ENCODE measurements around the gene GSDME. TPM values are rescaled to one million over a fixed set of nuclear protein-coding genes. Genes with fewer than 3 reads are reported as not detected.

Gene GSDME
- total and polyA plus RNA-seq, 7 donors: 4.9 to 32.1 (median 14.1) TPM

DNA sequence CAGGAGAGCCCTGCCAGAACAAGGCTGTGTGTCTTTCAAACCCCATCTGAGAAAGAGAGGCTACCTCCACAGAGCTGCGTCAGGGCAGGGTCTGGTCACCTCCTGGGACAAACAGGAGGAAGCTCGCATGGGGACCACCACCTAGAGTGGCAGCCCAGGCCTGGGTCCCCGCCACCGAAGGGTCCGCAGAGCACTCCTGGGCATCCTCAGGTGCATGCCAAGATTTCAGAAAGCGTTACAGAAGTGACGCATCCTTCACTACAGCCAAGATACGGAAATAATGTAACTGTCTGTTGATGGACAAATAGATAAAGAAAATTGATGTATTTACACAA lies 42.6 kb downstream of the GSDME start:
- intact Hi-C loops (cut with DNase I): loop anchor here in 1 of 2 donors (5.0 kb wide), 1 partner anchor 422 kb away; no protein-coding TSS in a partner anchor
- H3K36me3 ChIP-seq (ENCODE audit: insufficient read depth in 1 of 2, low read depth in 1 of 2): peaks cover 0 to 5% of the 10 kb centered on the region in 2 donors
- no peak overlapping the region for H3K27ac ChIP-seq
- H3K4me1 ChIP-seq: peaks cover 11% of the 10 kb centered on the region
- ATAC-seq: no peak
- TF ChIP-seq, protein P1, sequence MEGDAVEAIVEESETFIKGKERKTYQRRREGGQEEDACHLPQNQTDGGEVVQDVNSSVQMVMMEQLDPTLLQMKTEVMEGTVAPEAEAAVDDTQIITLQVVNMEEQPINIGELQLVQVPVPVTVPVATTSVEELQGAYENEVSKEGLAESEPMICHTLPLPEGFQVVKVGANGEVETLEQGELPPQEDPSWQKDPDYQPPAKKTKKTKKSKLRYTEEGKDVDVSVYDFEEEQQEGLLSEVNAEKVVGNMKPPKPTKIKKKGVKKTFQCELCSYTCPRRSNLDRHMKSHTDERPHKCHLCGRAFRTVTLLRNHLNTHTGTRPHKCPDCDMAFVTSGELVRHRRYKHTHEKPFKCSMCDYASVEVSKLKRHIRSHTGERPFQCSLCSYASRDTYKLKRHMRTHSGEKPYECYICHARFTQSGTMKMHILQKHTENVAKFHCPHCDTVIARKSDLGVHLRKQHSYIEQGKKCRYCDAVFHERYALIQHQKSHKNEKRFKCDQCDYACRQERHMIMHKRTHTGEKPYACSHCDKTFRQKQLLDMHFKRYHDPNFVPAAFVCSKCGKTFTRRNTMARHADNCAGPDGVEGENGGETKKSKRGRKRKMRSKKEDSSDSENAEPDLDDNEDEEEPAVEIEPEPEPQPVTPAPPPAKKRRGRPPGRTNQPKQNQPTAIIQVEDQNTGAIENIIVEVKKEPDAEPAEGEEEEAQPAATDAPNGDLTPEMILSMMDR (IDR thresholded peaks at IDR 0.05): no peak
- no peak for DNase-seq
- no peaks in the 10 kb centered on the region for H3K9me3 ChIP-seq
- no peaks in the 10 kb centered on the region for H3K27me3 ChIP-seq (ENCODE audit: insufficient read depth in 3 of 3, low read length in 2 of 3)
- 92 to 95% (median 93%) methylated on average over 8 of the region's 8 CpGs for WGBS, 3 donors
- H3K4me3 ChIP-seq: no peak overlapping the region

DNA sequence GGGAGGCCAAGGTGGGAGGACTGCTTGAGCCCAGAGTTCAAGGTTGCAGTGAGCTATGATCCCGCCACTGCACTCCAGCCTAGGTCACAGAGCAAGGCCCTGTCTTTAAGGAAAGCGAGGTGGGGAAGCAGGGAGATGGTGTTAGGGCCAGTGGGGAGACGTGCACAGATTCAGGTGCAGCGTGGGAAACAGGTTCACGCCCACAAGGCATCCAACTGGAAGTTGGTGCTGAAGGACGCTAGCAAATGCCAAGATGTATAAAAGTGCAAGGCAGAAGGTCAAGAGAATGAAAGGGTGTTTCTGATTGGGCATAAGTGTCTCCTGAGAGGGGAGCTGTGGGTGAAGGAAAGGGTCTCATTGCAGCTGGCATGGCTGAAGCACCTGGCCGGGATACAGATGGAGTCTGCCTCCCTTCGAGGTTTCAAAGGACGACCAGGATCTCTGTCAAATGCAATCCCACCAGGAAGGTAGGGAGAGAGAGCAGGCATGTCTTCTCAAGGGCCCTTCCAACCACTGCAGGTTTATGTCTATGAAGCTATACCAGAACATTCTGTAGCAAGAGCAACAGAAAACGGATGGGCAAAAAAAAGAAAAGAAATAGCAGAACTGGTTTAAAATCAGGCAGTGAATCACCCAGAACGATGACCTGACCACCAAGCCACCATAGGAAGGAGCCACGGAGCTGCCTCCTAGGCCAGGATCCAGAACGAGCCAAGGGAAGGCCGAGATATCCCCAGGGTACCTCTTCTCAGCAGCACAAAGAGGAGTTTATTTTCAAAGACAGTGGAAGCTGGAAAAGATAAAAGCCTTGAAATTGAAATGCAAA lies 43.2 kb downstream of the GSDME start:
- intact Hi-C loops (cut with DNase I): no loop called here

DNA sequence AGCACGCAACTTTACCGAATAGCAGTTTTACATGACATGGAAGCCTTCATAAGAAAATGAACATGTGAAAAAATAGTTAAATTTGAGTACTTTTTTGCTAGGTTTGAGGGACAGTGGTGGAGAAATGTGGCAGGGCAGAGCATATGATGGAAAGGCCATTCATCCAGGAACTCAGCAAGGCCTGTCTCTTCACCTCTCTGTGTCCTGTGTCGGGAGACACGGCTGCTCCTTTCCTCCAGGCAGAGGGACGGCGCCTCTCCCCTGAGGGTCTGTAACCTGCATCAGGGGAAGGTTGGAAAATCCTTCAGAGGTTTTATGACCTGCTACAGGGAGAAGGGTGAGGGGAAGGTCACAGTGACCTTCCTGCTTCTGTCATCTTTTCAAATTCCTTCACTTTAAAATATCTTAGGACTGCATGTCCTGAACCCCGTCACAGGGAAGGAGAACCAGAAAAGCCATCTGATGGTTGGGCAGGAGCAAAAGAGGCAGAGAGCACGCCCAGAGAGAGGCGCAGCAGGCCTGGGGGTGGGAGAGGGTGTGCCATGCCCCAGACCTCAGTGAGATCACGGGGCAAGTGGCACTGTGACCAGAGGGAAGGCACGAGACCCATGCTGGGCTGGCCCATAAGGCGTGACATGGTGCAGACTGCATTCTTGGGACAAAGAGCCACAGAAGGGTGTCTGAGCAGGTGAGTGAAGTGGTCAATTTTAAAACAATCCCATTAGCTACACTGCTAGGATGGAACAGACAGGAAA lies 44.0 kb downstream of the GSDME start:
- 88 to 91% (median 89%) methylated on average over 12 of the region's 12 CpGs for WGBS, 3 donors
- no peak for DNase-seq
- intact Hi-C loops (cut with DNase I): no loop called here

More for the DNA sequence above, 43.2 kb downstream of the GSDME start:
- DNase-seq (no peak), ATAC-seq (no peak)
- TF ChIP-seq, protein P1 (IDR thresholded peaks at IDR 0.05): no peak
- no peak overlapping the region for H3K4me3 ChIP-seq
- peaks cover 11% of the 10 kb centered on the region for H3K4me1 ChIP-seq
- H3K9me3 ChIP-seq: no peaks in the 10 kb centered on the region
- H3K27me3 ChIP-seq (ENCODE audit: insufficient read depth in 3 of 3, low read length in 2 of 3): no peaks in the 10 kb centered on the region
- peaks cover 0 to 9% of the 10 kb centered on the region in 2 donors for H3K36me3 ChIP-seq (ENCODE audit: insufficient read depth in 1 of 2, low read depth in 1 of 2)
- H3K27ac ChIP-seq: no peak overlapping the region
- 85 to 89% (median 87%) methylated on average over 14 of the region's 14 CpGs for WGBS, 3 donors

DNA sequence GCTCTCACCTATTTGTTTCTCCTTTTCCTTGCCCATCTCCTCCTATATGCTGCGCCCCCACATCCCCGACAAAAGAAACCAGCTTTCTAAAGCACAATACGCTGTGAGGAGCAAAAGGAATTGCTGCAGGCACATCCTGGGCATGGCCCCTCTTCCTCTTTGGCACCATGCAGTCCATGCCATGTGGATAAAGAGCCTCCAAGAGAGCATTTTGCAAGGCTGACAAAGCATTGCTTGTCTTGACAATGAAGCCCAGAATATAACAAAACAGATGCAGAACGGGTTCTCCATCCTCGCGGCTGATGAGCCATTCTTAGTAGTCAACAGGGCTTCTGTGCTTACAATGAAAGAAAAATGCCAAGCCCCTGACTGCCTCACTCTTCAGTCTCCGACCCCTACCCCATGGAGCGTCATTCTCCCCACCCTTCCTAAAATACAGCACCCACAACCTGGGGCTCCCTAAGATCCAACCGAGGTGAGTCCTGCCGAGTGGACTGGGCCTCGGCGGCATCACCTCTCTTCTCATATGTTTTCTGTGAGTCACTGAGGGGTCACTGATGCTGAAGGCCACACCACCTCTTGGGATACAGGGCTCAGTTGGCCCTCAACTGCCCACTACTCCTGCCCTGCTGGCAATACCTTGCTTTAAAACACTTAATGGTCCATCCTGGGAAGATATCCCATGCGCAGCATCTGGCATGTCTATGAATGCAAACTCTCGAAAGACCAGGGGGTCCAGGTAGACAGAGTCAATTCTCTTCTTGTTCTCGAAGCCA lies 47.5 kb downstream of the GSDME start:
- Histone ChIP-seq H3K27ac (no peak overlapping the region), H3K27me3 (ENCODE audit: insufficient read depth in 3 of 3, low read length in 2 of 3) (no peaks in the 10 kb centered on the region), H3K36me3 (ENCODE audit: insufficient read depth in 1 of 2, low read depth in 1 of 2) (peaks cover 0 to 9% of the 10 kb centered on the region in 2 donors), H3K9me3 (no peaks in the 10 kb centered on the region), H3K4me1 (peaks cover 19% of the 10 kb centered on the region), H3K4me3 (no peak overlapping the region)
- TF ChIP-seq, protein P1 (IDR thresholded peaks at IDR 0.05): no peak
- 88 to 95% (median 90%) methylated on average over 15 of the region's 15 CpGs for WGBS, 3 donors
- ATAC-seq (no peak), DNase-seq (no peak)
- intact Hi-C loops (cut with DNase I): no loop called here

More for the DNA sequence above, 44.0 kb downstream of the GSDME start:
- Histone ChIP-seq H3K27me3 (ENCODE audit: insufficient read depth in 3 of 3, low read length in 2 of 3) (no peaks in the 10 kb centered on the region), H3K27ac (no peak overlapping the region), H3K4me1 (peaks cover 11% of the 10 kb centered on the region), H3K36me3 (ENCODE audit: insufficient read depth in 1 of 2, low read depth in 1 of 2) (peaks cover 0 to 9% of the 10 kb centered on the region in 2 donors), H3K4me3 (no peak overlapping the region), H3K9me3 (no peaks in the 10 kb centered on the region)
- TF ChIP-seq, protein P1 (IDR thresholded peaks at IDR 0.05): no peak
- no peak for ATAC-seq

All from psoas muscle (tissue), 8 donors.